ENCODE results near the gene NUP210L. TPM values are rescaled to one million over a fixed set of nuclear protein-coding genes. Genes with fewer than 3 reads are reported as not detected.

The NUP210L gene
- total and polyA plus RNA-seq, 9 of the 15 experiments (the other 6 are each of a cell fraction or from before 2014, with no cell fraction given), result 0.01 to 0.04 TPM; not detected in 7

- TF ChIP-seq TFE3 (CRISPR knock-in tag; IDR thresholded peaks at IDR 0.05), result peak; percentile 27
- peak; percentile 67; the same call in 1 of the 2 replicates for TF ChIP-seq RAD51 (IDR thresholded peaks at IDR 0.05; ENCODE audit: borderline replicate concordance, low read depth)
- no peak for TF ChIP-seq NKRF (IDR thresholded peaks at IDR 0.05; ENCODE audit: borderline replicate concordance)
- TF ChIP-seq MEF2D (tag; conservative IDR thresholded peaks at IDR 0.05; ENCODE audit: low read depth), result no peak
- no peak for TF ChIP-seq PTBP1 (IDR thresholded peaks at IDR 0.05; ENCODE audit: low read depth, low read length)
- no peak for TF ChIP-seq PURB (CRISPR knock-in tag; IDR thresholded peaks at IDR 0.05; ENCODE audit: low read depth)
- no peak for TF ChIP-seq MIER1 (IDR thresholded peaks at IDR 0.05; ENCODE audit: low read depth)
- no peak for TF ChIP-seq ZNF253 (CRISPR knock-in tag; conservative IDR thresholded peaks at IDR 0.05)
- TF ChIP-seq MYNN (IDR thresholded peaks at IDR 0.05), result no peak
- TF ChIP-seq MYNN (CRISPR knock-in tag; IDR thresholded peaks at IDR 0.05), result no peak
- TF ChIP-seq GTF2A2 (tag; IDR thresholded peaks at IDR 0.05), result no peak
- TF ChIP-seq DACH1 (IDR thresholded peaks at IDR 0.05; ENCODE audit: partially characterized antibody), result no peak
- no peak for TF ChIP-seq TEAD1 (CRISPR knock-in tag; IDR thresholded peaks at IDR 0.05)
- no peak for TF ChIP-seq MYBL2 (IDR thresholded peaks at IDR 0.05; ENCODE audit: low read depth)
- TF ChIP-seq MYBL2 (CRISPR knock-in tag; IDR thresholded peaks at IDR 0.05; ENCODE audit: borderline replicate concordance), result no peak
- 0 out of 2 replicates have a peak, but pooled peaks have one; percentile 35 for TF ChIP-seq LCOR (CRISPR knock-in tag; IDR thresholded peaks at IDR 0.05)
- TF ChIP-seq GABPB2 (CRISPR knock-in tag; conservative IDR thresholded peaks at IDR 0.05), result no peak
- TF ChIP-seq CBX5 (IDR thresholded peaks at IDR 0.05; ENCODE audit: borderline replicate concordance, low read depth), result no peak
- no peak for TF ChIP-seq PRPF4 (IDR thresholded peaks at IDR 0.05; ENCODE audit: insufficient read depth, low read depth, low read length, poor library complexity, severe bottlenecking)
- no peak for TF ChIP-seq FOSL1 (tag; conservative IDR thresholded peaks at IDR 0.05)
- TF ChIP-seq ESRRA (IDR thresholded peaks at IDR 0.05; ENCODE audit: borderline replicate concordance, low read depth), result no peak
- TF ChIP-seq ZNF695 (CRISPR knock-in tag; IDR thresholded peaks at IDR 0.05), result no peak
- TF ChIP-seq RBM15 (IDR thresholded peaks at IDR 0.05; ENCODE audit: insufficient read depth, low read length), result no peak
- no peak for TF ChIP-seq NR2F6 (CRISPR knock-in tag; IDR thresholded peaks at IDR 0.05)
- TF ChIP-seq ZNF561 (CRISPR knock-in tag; conservative IDR thresholded peaks at IDR 0.05), result no peak
- no peak for TF ChIP-seq ZNF764 (CRISPR knock-in tag; IDR thresholded peaks at IDR 0.05; ENCODE audit: low read depth)
Measured at GRCh38 chr1:154081386-154082126, 73.3 kb downstream of the NUP210L start (continued).

Measured in K562 (cell line).